HG03097 (cell line): Measurements from ENCODE around the gene CRCP.

Experiments used
- ATAC-seq: cut with Tn5 transposase; IDR thresholded peaks from one replicate; pipeline ENCODE4 v1.9.1; 2021; ENCODE audit not compliant: unreplicated experiment, low FRiP score

The CRCP gene

DNA sequence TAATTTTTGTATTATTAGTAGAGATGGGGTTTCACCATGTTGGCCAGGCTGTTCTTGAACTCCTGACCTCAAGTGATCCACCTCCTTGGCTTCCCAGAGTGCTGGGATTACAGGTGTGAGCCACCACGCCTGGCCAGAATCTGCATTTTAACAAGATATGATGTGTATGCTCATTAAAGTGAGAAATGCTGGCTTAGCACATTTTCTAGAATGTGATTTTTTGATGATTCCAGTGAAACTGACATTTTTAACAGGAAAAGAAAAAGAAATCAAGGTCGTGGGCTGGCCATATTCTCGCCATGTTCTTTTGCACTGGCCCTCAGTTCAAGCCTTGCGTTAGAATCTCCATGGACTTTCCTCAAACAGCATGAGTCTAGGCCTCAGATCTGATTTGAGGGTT is 72.3 kb downstream of the CRCP start:
- ATAC-seq: no peak

- no peak for ATAC-seq
Measured at GRCh38 chr7:66187905-66188304, 73.3 kb downstream of the CRCP start.

GRCh38 chr7:66188645-66189044 is 74.0 kb downstream of the CRCP start:
- no peak for ATAC-seq

DNA sequence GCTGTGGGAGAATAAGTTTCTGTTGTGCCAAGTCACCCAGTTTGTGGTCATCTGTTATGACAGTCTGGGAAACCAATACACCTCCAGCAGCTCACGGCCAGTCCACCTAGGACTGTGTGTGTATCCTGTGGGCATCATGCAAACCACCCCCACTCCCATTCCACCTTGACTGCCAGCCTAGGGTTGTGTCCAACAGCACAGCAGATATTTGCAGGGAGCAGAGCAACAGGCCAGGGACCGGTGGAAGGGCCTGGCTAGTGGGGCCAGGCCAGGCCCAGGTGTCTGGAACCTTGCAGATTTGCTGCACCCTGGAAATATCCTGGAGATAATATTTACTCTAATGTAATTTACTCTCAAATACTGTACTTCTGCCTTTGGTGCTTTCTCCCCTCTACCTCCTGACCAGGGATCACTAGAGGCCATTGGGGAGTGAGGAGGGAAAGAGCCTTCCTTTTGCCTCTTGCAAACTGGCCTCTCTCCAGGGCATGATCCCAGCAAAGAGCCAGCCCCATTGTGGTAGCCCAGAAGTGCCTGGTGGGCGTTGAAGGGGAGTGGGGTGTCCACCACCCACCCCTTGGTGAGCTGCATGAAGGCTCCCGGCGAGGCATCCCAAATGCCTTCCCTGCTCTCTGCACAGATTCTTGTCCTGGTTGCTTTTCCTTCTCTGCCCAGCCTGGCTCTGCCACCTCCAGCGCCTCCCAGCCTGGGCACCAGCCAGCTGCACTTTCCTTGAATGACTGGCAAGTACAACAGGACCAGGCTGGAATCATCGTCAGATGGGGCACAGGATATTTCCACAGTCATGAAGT is 75.3 kb downstream of the CRCP start:
- no peak for ATAC-seq

GRCh38 chr7:66190504-66190857 is 75.8 kb downstream of the CRCP start:
- ATAC-seq: no peak

DNA sequence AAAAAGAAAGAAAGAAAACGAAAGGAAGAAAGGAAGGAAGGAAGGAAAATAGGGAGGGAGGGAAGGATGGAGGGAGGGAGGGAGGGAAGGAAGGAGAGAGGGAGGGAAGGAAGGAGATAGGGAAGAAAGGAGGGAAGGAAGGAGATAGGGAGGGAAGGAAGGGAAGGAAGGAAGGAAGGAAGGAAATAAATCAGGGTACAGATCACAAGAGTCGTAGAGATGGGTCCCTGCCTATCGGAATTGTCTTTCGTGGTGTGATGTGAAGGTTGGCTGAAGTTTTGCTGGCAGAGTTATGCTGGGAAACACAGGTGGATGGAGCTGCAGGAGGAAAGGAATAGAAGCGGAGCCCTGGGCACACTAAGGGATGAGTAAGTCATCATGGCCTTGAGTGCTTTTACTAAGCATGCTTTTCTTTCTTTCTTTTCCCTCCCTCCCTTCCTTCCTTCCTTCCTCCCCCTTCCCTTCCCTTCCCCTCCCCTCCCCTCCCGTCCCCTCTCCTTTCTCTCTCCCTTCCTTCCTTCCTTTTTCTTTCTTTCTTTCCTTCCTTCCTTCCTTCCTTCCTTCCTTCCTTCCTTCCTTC is 78.6 kb downstream of the CRCP start:
- no peak for ATAC-seq

GRCh38 chr7:66198469-66198868 is 83.8 kb downstream of the CRCP start:
- no peak for ATAC-seq

GRCh38 chr7:66198956-66199355 is 84.3 kb downstream of the CRCP start:
- no peak for ATAC-seq

DNA sequence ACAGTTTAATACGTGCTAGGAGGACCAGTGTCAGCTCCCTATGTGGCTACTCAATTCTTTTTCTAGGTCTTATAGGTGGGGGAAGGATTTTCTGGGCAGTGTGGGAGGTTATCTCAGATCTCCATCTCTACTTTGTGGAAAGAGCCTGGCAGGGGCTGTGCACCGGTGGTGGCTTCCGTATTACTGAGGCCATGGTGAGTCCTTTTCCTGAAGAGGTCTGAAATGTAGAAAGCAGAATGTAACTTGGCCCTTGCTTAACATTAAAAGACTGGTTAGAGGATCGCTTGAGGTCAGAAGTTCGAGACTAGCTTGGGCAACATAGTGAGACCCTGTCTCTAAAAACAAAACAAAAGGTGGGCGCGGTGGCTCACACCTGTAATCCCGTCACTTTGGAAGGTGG is 87.8 kb downstream of the CRCP start:
- ATAC-seq: no peak
